Lung microvascular endothelial cell (primary cell): Measurements from ENCODE around the gene NFASC. TPM values are rescaled to one million over a fixed set of nuclear protein-coding genes. Genes with fewer than 3 reads are reported as not detected.
A peak's percentile ranks its signal among the peaks of the same experiment; 100 is the strongest.

ENCODE experiments used
- DNase-seq, 2 donors: peaks; one replicate each; pipeline versions ENCODE4 v3.0.0 to v3.0.0-alpha.2; 2010; ENCODE audit warnings: low read depth in 2 of 2
- total RNA-seq: library from RNA; depleted of rRNA; stranded (reverse); fragments of >200 nt; gene quantifications from 2 replicates; pipeline ENCODE4 v1.2.1, GENCODE V29; 2014

Gene NFASC
- total RNA-seq, 1 donor from 2014 or later, result under 0.01 TPM

GRCh38 chr1:205003358-205004131, 132.9 kb downstream of the NFASC start:
- no peak for DNase-seq

GRCh38 chr1:205004351-205004750, 133.7 kb downstream of the NFASC start:
- DNase-seq, result no peak

- DNase-seq, result no peak
These were observed 138.2 kb downstream of the NFASC start for GRCh38 chr1:205008896-205009295.

GRCh38 chr1:205009670-205010069, 139.0 kb downstream of the NFASC start:
- no peak for DNase-seq

GRCh38 chr1:205012391-205013140, 141.9 kb downstream of the NFASC start:
- no peak for DNase-seq

DNA sequence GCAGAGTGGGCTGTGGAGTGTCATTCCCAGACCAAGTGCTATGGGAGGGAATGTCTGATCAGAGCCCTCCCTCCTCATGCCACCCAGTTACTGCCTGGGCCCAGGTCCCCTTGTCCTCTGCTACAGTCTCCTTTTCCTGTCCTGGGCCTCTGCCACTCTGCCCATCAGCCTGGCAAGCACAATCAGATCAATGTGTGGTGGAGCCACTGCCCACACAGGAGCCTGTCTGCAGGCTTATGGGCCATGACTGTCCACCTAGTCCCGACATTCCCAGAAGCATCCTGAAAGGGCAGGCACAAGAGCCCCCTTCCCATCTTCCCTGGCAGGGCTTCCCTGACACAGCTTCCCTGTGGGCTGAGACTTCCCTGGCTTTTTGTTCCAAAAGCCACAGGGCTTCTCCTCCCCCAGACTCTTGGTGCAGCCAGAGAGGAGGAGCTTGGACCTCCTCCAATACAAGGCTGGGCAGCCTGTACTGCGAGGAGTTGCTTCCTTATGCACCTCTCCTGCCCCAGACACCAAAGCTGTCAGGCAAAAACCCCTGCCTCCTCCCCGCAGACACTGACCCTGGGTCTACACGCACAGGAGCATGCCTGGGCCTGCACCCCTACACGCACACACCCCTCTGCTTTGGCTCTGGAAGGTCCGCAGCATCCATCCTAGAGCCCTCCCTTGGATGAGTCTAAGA, 143.2 kb downstream of the NFASC start:
- no peak for DNase-seq

DNA sequence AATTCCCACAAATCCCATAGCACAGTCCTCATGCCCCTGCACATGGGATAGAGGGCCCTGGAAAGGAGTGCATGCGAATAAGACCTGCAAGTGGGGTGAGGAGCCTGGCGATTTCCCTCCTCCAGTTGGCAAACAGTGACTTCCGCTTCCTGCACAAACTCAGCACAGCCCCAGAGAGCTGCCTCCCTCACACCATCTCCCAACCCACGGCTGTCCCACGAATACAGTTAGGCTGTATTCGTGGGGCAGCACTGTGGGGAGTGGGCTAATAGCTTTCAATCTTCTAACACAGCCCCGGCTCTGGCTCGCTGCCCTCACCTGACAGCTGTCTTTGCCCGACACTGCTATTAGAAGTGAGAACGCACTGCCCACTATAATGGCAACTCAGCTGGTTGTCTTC, 144.1 kb downstream of the NFASC start:
- peak in 1 of 2 donors; percentile 6 for DNase-seq

DNA sequence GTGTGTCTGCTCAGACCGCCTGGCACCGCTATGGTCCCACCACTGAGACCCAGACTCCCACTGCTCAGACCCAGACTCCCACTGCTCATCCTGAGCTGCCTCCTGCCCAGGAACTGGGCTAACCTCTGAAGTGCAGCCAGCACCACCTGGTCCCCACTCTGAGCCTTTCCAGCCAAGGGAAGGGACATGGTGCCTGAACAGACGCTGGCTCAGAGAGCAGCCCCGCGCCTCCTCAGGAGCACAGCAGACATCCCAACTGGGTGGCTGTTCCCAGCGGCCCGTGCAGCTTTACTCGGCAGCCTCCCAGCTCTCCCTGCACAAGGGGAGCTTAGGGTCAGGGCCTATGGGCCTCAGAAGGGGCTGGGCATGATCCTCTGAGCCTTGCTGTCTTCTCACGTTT, 144.6 kb downstream of the NFASC start:
- no peak for DNase-seq

- no peak for DNase-seq
These were observed 145.4 kb downstream of the NFASC start for GRCh38 chr1:205016075-205016474.

DNA sequence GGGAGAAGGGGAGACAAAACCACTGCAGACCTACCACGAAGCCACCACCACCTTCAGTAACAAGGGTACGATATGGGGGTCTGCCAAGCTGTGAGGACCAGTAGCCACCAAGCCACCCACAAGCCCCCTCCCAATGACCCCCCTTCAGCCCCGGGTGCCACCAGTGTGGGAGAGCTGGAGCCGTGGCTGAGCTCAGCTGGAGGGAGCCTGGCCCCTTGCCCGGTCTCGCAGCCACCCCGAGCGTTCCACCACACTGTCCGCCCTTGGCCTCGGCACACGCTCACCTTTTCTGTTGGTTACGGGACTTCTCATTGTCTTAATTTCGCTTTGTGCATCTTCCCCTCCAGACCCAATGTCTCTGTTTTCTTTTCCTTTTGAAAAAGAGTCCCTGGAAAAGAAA, 145.9 kb downstream of the NFASC start:
- no peak for DNase-seq

DNA sequence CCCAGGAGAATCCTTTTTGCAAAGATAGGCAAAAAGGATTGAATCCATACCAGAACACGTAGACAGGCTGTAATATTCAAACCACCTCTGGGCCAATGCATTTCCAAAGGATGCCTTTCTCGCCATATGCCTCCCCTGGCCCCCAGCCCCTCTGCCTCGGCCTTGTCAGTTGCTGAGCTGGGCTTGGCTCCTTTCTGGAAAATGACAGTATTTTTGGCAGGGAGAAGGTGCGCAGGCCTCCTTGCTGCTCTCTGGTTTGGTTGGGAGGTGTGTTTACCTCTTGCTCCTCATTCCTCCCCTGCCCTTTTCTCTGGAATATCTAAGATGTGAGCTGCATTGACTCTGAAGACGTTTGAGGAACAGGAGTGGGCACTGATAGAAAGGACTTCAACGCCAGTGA, 146.3 kb downstream of the NFASC start:
- DNase-seq, result no peak

GRCh38 chr1:205017766-205018165, 147.1 kb downstream of the NFASC start:
- DNase-seq, result no peak

GRCh38 chr1:205018381-205018780, 147.7 kb downstream of the NFASC start:
- DNase-seq, result no peak

DNA sequence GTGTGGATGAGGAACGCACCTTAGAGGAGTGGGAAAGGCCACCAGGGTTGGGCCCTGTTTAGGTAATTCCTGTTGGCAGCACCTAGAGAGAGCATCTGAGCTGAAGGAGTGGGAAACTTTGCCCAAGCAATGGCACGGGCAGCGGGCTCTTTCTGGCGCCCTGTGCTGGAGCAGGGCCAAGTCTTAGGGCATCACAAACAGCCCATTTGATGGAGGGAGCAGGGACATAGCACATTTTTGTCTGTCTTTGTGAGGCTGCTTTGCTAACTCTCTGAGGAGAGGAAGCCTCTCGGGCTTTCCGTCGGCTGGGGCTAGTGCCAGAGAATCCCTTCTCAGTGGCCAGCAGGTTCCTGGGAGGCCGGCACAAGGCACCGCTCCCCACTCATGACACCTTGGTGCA, 149.8 kb downstream of the NFASC start:
- no peak for DNase-seq

DNA sequence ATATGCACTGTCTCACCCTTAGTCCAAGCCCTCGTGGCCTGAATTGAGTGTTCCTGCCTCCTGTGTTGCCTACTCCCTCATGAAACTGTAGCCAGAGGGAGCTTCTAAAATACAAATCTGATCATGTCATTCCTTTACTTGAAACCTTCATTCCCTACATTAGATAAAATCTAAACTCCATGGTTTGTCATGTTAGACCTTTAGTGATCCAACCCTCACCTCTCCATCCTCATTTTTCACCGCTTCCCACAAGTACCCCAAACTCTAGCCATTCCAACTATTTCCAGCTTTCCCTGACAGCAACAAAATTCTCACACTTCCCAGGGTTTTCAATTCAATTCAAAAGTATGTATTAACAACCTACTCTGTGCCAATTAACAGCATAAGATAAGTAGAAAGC, 154.0 kb downstream of the NFASC start:
- DNase-seq, result no peak

DNA sequence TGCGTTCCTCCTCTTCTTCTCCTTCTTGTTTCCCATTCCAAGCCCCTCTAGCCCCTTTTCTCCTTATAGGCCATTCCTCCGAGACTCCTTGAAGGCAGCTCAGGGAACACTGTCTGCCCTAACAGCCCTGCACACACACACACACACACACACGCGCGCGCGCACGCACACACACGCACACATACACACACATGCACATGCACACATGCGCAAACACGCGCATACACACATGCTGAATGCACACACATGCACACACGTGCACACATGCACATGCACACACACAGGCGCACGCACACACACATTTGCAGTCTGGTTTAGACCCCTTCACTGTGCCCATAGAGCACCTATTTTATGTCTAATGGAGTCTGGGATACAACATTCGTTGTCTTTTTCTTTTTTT, 154.6 kb downstream of the NFASC start:
- DNase-seq, result no peak

DNA sequence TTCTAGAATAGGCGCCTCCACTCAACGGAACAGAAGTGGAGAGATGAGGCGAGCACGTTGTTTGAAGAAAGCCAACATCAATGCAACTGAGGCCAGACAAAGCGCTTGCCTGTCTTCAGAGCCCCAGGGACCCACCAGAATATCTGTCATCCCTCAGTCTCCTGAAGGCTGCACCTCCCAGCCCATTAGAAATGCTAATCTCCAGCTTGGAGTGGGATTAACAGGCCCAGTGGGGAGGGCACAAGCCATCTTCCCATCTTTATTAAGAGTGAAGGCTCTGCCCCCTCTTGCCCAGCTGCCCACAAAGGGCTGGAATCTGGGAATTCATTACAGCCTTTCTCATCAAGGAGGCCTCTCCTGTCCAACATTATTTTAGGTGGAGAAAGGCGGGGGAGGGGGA, 155.5 kb downstream of the NFASC start:
- no peak for DNase-seq

- no peak for DNase-seq
These were observed 157.7 kb downstream of the NFASC start for GRCh38 chr1:205028390-205028789.

DNA sequence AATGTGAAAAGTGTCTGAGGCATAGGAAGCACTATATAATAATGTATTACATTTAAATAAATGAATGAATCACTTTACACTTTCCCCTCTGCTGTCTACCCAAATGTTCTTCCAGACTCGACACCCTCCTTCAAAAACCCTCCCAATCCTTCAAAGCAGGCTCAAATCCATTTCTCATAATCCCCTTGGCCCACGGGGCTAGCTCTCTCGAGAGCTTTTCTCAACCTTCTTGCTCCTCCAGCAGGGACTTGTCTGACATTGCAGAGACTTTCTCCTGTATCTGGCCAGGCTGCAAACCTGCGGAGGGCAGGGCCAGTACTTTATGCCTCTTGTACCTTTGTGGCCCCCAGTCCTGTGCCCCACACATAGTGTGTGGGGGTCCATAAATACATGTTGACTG, 158.3 kb downstream of the NFASC start:
- DNase-seq, result no peak

DNA sequence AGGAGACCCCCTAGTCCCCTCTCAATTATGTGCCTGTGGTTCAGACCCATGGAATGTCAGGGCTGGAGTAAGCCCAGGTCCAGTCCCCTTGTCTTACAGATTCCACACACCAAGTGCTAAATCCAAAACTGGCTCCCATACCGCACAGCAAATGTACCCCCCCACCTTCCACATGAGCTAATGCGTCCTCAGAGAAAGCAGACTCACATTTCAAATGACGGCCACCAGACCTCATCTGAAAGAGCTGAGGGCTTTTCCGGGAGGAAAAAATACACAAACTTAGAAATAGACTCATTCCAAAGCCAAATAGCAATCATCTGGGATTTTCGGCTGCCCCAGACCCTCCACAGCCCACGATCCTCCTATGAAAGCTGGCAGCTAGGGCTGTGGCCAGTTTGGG, 159.6 kb downstream of the NFASC start:
- DNase-seq, result no peak

GRCh38 chr1:205030896-205031295, 160.2 kb downstream of the NFASC start:
- DNase-seq, result no peak

DNA sequence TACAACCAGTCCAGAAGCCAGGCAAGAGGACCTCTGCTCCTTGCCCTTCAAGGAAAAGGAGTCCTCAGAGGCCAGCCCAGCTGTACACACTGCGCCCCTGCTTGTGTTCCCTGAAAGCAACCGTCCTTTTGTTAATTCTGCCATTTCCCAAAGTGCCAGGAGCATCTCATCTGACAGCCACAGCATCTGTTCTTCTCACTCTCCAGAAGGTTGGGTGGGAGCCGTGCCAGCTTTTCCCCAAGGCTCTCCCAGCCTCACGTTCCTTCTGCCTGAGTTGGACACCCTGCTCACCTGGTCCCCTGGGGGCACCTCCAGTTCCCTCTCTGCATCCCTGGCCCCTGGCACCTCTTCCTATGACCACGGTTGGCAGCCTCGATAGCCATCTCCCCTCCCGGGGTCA, 161.8 kb downstream of the NFASC start:
- no peak for DNase-seq

GRCh38 chr1:205037539-205037938, 166.9 kb downstream of the NFASC start:
- no peak for DNase-seq
